Smooth muscle cell (in vitro differentiated cells): ENCODE results near the gene CHFR. TPM values are rescaled to one million over a fixed set of nuclear protein-coding genes. Genes with fewer than 3 reads are reported as not detected.

ENCODE experiments used
- DNase-seq: peaks from one replicate; lab custom pipeline; 2025; ENCODE audit not compliant: unreplicated experiment; lab: John Stamatoyannopoulos, UW
- H2AFZ ChIP-seq: fragments of 200-600 bp; sonication (generic); 2 replicates; pipeline ENCODE4 v1.6.0; 2016; ENCODE audit warnings: antibody characterized with exemption, low read depth, mild to moderate bottlenecking
- H3F3A ChIP-seq: fragments of 200-600 bp; sonication (generic); 2 replicates; pipeline ENCODE4 v1.6.0; 2017; ENCODE audit warnings: antibody characterized with exemption, low read depth
- H3K27ac ChIP-seq: fragments of 200-600 bp; sonication (generic); 2 replicates; pipeline ENCODE4 v1.5.1; 2016; ENCODE audit warnings: low read depth, mild to moderate bottlenecking
- H3K27me3 ChIP-seq: fragments of 200-600 bp; sonication (generic); 2 replicates; pipeline ENCODE4 v1.6.1; 2016; ENCODE audit warnings: low read depth, mild to moderate bottlenecking
- H3K36me3 ChIP-seq: fragments of 200-600 bp; sonication (generic); 2 replicates; pipeline ENCODE4 v1.5.1; 2016; ENCODE audit warnings: low read depth
- H3K4me1 ChIP-seq: fragments of 200-600 bp; sonication (generic); 2 replicates; pipeline ENCODE4 v1.5.1; 2016; ENCODE audit warnings: low read depth
- H3K4me2 ChIP-seq: fragments of 200-600 bp; sonication (generic); 2 replicates; pipeline ENCODE4 v1.6.0; 2016; ENCODE audit warnings: mild to moderate bottlenecking
- H3K4me3 ChIP-seq: fragments of 200-600 bp; sonication (generic); 2 replicates; pipeline ENCODE4 v1.5.1; 2016; ENCODE audit warnings: mild to moderate bottlenecking
- H3K79me2 ChIP-seq: fragments of 200-600 bp; sonication (generic); 2 replicates; pipeline ENCODE4 v1.6.0; 2016; ENCODE audit warnings: low read depth, mild to moderate bottlenecking
- H3K9ac ChIP-seq: fragments of 200-600 bp; sonication (generic); 2 replicates; pipeline ENCODE4 v1.6.0; 2016; ENCODE audit warnings: low read depth
- H3K9me3 ChIP-seq: fragments of 200-600 bp; sonication (generic); replicated peaks from 2 replicates; pipeline ENCODE4 v1.5.1; 2016; ENCODE audit warnings: low read depth
- H4K20me1 ChIP-seq: fragments of 200-600 bp; sonication (generic); 2 replicates; pipeline ENCODE4 v1.6.0; 2016; ENCODE audit warnings: low read depth
- CTCF ChIP-seq: fragments of 200-600 bp; sonication (generic); IDR thresholded peaks from 2 replicates; pipeline ENCODE4 v1.5.1; 2017; ENCODE audit warnings: borderline replicate concordance, mild to moderate bottlenecking, antibody characterized with exemption; ENCODE audit not compliant: insufficient read depth, poor library complexity, severe bottlenecking
- WGBS: methylation state at CpG from one replicate; pipeline ENCODE4 v1.1.7; 2016; ENCODE audit warnings: low lambda C conversion rate; 5-methylcytosine and 5-hydroxymethylcytosine counted together
- polyA plus RNA-seq: library from polyadenylated mRNA; unstranded; fragments of >200 nt; fragmentation: Nextera tagmentation; extraction: Ambion mirVana; gene quantifications from 2 replicates; pipeline ENCODE4 v1.2.1, GENCODE V29; 2016
- total RNA-seq: library from RNA; depleted of rRNA; stranded (reverse); fragments of >200 nt; gene quantifications from 2 replicates; pipeline ENCODE4 v1.2.3, GENCODE V29; 2014

Gene CHFR
- total and polyA plus RNA-seq, 2 experiments from 2014 or later = 24.0 to 26.2 TPM

GRCh38 chr12:132803125-132803524, 84.3 kb downstream of the CHFR start:
- Histone ChIP-seq H3F3A (no peaks in the 10 kb centered on the region), H3K27ac (no peak overlapping the region), H3K4me1 (no peaks in the 10 kb centered on the region), H3K79me2 (peaks cover 34% of the 10 kb centered on the region), H3K9me3 (no peaks in the 10 kb centered on the region), H3K9ac (no peak overlapping the region), H4K20me1 (peaks cover 87% of the 10 kb centered on the region), H3K27me3 (no peaks in the 10 kb centered on the region), H2AFZ (no peak overlapping the region), H3K36me3 (peaks cover 12% of the 10 kb centered on the region), H3K4me3 (no peak overlapping the region), H3K4me2 (no peak overlapping the region)
- WGBS = 97% methylated on average over 14 of the region's 14 CpGs
- no peak for TF ChIP-seq CTCF
- no peak for DNase-seq

- H3K27ac ChIP-seq = no peak overlapping the region
- DNase-seq = no peak
- peaks cover 34% of the 10 kb centered on the region for H3K79me2 ChIP-seq
- H3K4me3 ChIP-seq = no peak overlapping the region
- H3K4me2 ChIP-seq = no peak overlapping the region
- H3K27me3 ChIP-seq = no peaks in the 10 kb centered on the region
- H3K4me1 ChIP-seq = no peaks in the 10 kb centered on the region
- no peaks in the 10 kb centered on the region for H3K9me3 ChIP-seq
- no peak overlapping the region for H3K9ac ChIP-seq
- H4K20me1 ChIP-seq = peaks cover 89% of the 10 kb centered on the region
- no peak for TF ChIP-seq CTCF
- no peak overlapping the region for H2AFZ ChIP-seq
- H3F3A ChIP-seq = no peaks in the 10 kb centered on the region
- 91% methylated on average over 26 of the region's 28 CpGs for WGBS
- H3K36me3 ChIP-seq = peaks cover 14% of the 10 kb centered on the region
These were observed 85.7 kb downstream of the CHFR start for GRCh38 chr12:132801741-132802140.

- Histone ChIP-seq H2AFZ (no peak overlapping the region), H3K27me3 (no peaks in the 10 kb centered on the region), H3F3A (no peaks in the 10 kb centered on the region), H3K4me1 (no peaks in the 10 kb centered on the region), H3K9me3 (no peaks in the 10 kb centered on the region), H3K4me2 (no peak overlapping the region), H3K4me3 (no peak overlapping the region), H3K27ac (no peak overlapping the region), H3K79me2 (peaks cover 44% of the 10 kb centered on the region), H4K20me1 (peaks cover 91% of the 10 kb centered on the region), H3K36me3 (peaks cover 17% of the 10 kb centered on the region), H3K9ac (no peak overlapping the region)
- no peak for TF ChIP-seq CTCF
- no peak for DNase-seq
- 97% methylated on average over 15 of the region's 15 CpGs for WGBS
These were observed 88.6 kb downstream of the CHFR start for GRCh38 chr12:132798836-132799235.

GRCh38 chr12:132797820-132798570, 89.4 kb downstream of the CHFR start:
- Histone ChIP-seq H3K4me3 (no peak overlapping the region), H3K4me2 (no peak overlapping the region), H3K4me1 (no peaks in the 10 kb centered on the region), H3K36me3 (peaks cover 11% of the 10 kb centered on the region), H3K9me3 (no peaks in the 10 kb centered on the region), H3K79me2 (peaks cover 46% of the 10 kb centered on the region), H4K20me1 (peaks cover 87% of the 10 kb centered on the region), H3K9ac (no peak overlapping the region), H3K27ac (no peak overlapping the region), H3F3A (no peaks in the 10 kb centered on the region), H2AFZ (no peak overlapping the region), H3K27me3 (no peaks in the 10 kb centered on the region)
- no peak for DNase-seq
- 97% methylated on average over 23 of the region's 24 CpGs for WGBS
- no peak for TF ChIP-seq CTCF
